ENCODE measurements around the gene TNIK.

TNIK gene

GRCh38 chr3:171058873-171059603 is 401.2 kb downstream of the TNIK start:
- no peak for DNase-seq

GRCh38 chr3:171058058-171058457 is 402.1 kb downstream of the TNIK start:
- DNase-seq = no peak

DNA sequence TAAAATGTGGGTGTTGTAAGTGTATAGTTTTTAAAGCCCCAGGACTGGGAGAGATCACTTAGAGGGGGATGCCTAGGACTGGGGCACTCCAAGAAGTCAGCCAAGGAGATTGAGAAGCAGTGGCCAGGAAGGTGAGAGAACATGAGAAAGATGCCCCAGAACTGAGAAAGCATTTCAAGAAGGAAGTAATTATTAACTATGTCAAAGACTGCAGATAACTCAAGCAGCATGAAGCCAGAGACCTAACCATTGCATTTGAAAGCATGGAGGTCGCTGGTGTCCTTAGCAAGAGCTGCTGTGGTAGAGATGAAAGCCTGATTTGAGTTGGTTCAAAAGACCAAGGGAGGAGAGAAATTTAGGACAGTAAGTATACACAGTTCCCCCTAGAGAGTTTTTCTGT is 403.1 kb downstream of the TNIK start:
- no peak for DNase-seq

- DNase-seq = no peak
Measured at GRCh38 chr3:171056528-171056927, 403.7 kb downstream of the TNIK start.

DNA sequence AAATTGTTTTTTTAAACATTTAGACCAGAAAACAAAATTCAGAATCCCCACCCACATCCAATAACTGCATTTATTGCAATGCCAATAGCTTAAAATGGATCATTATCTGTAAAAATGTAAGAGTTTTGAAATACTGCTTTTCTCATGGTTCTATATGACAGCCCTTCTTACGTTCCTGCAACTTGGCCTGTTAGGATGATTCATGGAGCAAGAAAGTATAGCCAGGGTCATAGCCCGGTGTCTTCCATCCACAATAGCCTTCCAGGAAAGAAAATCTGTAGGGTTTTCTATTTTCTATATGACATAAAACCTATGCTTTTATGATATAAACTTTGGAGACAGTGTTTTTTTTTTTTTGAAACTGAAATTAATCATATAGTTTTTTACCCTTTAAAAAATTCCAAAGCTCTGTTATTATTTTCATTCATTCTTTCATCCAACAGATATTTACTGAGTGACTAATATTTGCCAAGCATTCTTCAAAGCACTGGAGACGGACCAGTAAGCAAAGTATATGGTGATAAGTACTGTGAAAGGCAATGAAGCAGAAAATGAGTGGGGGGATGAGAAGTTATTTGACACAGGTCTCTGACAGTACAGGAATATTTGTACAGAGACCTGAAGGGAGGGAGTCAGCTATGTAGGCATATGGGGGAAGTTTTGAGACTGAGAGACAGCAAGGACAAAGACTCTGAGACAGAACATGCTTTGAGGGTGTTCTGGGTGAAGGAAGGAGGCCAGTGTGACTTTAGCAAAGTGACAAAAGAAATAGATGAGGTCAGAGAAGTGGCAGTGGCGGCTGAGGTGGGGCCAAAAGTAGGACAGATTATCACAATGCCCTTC is 404.6 kb downstream of the TNIK start:
- no peak for DNase-seq

GRCh38 chr3:171054921-171055320 is 405.3 kb downstream of the TNIK start:
- no peak for DNase-seq

- no peak for DNase-seq
Measured at GRCh38 chr3:171054231-171054630, 406.0 kb downstream of the TNIK start.

DNA sequence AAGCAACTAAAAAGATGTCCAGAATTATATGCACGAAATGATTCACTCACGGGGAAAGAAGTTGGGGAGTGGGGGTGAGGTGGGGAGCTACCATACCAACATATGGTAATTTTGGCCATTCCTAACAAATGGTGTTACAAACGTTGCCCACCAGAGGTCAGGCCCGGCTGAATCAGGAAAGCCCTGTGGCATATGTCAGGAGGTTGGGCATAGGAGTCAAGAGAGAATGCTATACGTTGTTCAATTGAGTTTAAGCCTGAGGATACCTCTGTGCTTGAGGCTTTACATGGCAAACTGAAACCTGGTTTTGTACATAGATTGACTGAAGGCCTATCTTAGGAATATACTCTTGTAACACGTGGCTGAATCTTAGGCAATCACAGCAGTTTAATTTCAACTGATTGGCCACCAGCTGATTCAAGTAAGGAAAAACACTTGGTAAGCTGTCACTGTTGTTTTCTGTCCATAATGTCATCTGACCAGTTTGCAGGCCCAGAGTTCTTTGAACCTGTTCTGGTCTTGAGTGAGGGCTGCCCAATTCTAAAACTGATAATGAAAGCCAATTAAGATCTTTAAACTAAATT is 410.3 kb downstream of the TNIK start:
- no peak for DNase-seq

- no peak for DNase-seq
Measured at GRCh38 chr3:171046760-171047159, 413.4 kb downstream of the TNIK start.

DNA sequence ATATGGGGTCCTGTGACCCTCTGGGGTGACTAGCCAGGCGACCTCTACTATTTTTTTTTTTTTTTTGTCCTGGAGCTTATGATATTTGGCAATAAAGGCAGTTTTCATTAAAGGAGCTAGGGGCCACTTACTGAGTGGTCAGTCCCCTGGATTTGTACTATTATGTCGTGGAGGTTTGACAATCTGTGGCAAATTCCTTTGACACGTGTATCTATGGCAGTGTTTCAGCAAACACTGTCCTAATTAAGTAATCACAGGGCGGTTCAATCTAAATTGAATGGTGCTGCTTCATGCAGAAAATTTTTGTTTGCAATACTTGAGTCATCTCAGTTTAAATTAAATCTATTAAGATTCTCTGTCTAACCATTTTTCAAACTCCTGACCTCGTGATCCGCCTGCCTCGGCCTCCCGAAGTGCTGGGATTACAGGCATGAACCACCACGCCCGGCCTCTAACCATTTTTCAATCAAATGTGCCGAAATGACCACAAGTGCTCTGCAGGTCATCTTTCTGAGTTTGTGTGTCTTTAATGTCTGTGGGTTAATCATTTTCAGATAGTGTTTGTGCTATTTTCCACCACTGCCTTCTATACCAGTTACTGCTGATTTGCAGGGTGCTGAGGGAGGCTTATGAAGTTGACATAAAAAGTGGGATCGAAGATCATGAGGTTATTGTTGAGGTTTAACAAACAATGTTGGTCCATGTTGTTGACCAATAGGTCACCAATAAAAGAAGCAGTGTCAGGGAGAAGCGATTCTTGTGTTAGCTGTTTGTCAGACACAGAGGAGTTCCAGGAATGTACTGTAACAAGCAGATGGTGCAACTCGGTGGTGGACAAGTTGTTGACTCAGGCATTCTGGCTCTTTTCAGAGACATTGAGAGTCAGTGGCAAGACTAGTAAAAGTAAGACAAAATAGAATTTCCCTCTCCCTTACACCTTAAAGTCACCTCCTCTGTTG is 415.1 kb downstream of the TNIK start:
- no peak for DNase-seq

GRCh38 chr3:171044384-171044783 is 415.8 kb downstream of the TNIK start:
- no peak for DNase-seq

GRCh38 chr3:171039674-171040073 is 420.5 kb downstream of the TNIK start:
- no peak for DNase-seq

- DNase-seq = no peak
Measured at GRCh38 chr3:171038342-171038741, 421.9 kb downstream of the TNIK start.

DNA sequence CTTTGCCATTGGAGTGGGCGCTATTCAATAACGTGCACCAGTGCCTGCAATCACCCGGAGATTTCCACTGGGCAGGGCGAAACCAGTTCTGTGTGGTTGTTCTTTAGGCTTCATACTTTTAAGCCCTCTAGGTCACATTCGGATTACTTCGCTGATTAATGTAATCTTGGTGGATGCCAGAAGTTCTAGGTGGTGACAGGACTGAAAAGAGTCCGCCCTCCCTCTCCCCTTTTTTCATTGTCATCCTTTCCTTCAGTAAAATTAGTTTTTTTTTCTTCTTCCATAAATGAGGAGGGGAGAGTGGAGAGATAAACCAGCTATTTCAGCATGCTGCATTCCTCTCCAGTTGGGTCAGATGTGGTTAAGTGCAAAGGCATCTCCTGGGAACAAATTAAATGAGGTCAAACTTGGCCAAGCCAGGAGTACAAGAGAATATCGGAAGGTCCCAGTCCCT is 431.4 kb downstream of the TNIK start:
- DNase-seq = no peak

DNA sequence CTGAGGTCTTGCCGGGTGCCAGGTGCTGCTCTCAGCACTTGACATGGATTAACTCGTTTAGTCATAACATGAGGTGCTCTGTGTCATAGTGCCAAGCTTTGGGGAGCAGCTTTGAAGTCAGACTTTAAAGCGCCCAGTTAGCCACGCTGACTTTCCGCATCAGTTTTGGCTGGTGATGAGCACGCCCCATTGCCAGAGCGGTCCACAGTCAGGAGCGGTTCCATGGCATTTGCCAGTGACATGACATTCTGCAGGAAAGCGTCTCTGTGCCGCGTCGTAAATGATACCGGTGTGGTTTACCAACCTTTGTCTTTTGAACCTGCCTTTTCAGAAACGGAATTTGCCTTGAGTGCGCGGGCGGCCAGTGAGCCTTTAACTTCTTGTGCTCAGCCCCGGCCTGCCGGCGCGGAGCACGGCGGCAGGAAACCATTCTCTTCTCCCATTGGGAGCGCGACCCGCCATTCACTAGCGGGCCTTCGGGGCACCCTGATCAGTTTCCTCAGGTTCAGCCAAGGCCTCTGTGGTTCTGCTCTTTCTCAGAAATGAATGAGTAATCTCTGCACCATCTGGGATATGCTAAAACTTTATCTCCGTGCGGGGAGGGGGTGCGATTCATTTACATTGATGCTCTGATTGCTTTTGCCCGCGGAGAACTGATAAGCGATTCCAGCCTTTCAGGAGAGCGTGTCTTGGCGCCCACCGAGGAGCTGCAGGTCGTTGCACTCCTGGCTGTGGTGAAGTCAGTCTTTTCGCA is 432.0 kb downstream of the TNIK start:
- no peak for DNase-seq

- DNase-seq = no peak
Measured at GRCh38 chr3:171026597-171027293, 433.5 kb downstream of the TNIK start, which contains the start of gene SLC2A2. TSS of gene SLC2A2 (minus strand) at chr3:171026720. CDS start at chr3:171026670, 50 bp downstream.

DNA sequence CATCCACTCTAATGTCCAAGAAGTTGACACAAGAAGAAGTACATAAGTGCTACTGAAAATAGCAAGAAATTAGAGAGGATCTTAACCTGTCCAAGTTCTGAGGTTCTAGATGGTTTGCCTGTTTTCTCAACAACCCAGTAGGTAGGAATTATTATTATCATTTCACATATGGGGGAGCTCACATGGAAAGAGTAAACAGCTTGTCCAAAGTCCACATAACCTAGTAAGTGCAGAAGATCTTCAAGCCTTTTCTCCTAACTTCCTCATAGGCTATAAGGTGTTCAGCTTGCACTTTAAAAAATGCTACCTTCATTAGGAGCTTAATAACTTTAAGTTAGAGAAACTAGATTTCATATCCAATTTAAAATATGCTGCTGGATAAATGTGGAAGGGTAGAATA is 436.6 kb downstream of the TNIK start:
- no peak for DNase-seq

GRCh38 chr3:171021377-171021776 is 438.8 kb downstream of the TNIK start:
- no peak for DNase-seq

DNA sequence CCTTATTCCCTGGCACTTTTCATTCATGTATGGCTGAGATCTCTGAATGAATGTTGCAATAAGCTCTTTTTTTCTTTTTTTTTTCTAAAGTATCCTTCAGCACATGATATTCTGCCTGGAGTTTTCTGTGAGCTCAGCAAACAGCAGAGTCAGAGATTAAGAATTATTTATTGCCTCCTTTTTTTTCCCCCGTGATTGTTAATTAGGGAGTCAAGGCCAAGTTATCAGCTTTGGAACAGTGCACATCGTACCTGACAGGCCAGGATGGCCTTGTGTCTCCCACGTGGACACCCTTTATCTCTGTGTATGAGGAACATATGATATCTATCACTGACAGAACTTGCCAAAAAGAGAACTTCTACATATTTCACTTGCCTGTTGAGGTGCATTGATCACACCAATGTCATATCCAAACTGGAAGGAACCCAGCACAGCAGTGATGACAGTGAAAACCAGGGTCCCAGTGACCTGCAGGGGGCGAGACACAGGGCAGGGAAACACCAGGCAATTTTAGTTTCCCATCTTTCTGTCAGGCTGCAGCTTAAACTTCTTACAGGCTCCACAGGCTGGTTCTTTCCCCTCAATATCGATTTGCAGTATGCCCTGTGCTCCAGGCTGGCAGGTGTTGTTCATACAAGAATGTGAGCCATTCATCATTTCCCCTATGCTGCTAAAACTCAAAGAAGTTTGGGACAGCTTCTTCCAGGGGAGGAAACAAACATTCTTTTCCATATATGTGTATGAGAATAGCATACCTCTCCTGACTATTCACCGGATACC is 441.9 kb downstream of the TNIK start:
- DNase-seq = no peak

Measured in NCI-H1436 treated with DMSO at 0.1 percent for 48 hours (cell line).